Tibial nerve (tissue), 4 donors: ENCODE data around the gene GOLGA7B. TPM values are rescaled to one million over a fixed set of nuclear protein-coding genes. Genes with fewer than 3 reads are reported as not detected.

Experiments
- DNase-seq, 2 donors: peaks; one replicate each; pipeline ENCODE4 v3.0.0-alpha.2; 2019; ENCODE audit warnings: low spot score in 2 of 2
- H3K27ac ChIP-seq, 4 donors: fragments of 200-600 bp; sonication (generic) in 3 of 4; one replicate each; pipeline ENCODE4 v1.5.1; 2017 to 2019; ENCODE audit warnings: mild to moderate bottlenecking in 1 of 4
- H3K27me3 ChIP-seq, 2 donors: fragments of 200-600 bp; sonication (generic) in 1 of 2; one replicate each; pipeline versions ENCODE4 v1.5.1 to v1.6.0; 2017 to 2019
- H3K36me3 ChIP-seq, 3 donors: fragments of 200-600 bp; sonication (generic); one replicate each; pipeline ENCODE4 v1.5.1; 2018 to 2019
- H3K4me1 ChIP-seq, 4 donors: fragments of 200-600 bp; sonication (generic) in 3 of 4; one replicate each; pipeline ENCODE4 v1.5.1; 2017 to 2019
- H3K4me3 ChIP-seq, 4 donors: fragments of 200-600 bp; sonication (generic) in 3 of 4; one replicate each; pipeline ENCODE4 v1.5.1; 2017 to 2019; ENCODE audit warnings: mild to moderate bottlenecking in 1 of 4, moderate library complexity in 1 of 4
- H3K9me3 ChIP-seq, 4 donors: fragments of 200-600 bp; sonication (generic) in 3 of 4; one replicate each; pipeline ENCODE4 v1.5.1; 2017 to 2019
- CTCF ChIP-seq, 5 experiments: fragments of 200-600 bp in 3 of 5; fragments of 450-650 bp in 2 of 5; sonication (generic) in 3 of 5; IDR thresholded peaks; one replicate each; pipeline ENCODE4 v1.5.1; 2016 to 2019; ENCODE audit warnings: antibody characterized with exemption in 5 of 5, mild to moderate bottlenecking in 3 of 5, moderate library complexity in 2 of 5
- EP300 ChIP-seq, 2 donors: sonication (generic); formaldehyde crosslinking; IDR thresholded peaks; one replicate each; pipeline ENCODE4 v1.6.1; 2017; ENCODE audit warnings: antibody characterized with exemption in 2 of 2, mild to moderate bottlenecking in 1 of 2
- POLR2A ChIP-seq, 2 donors: fragments of 450-650 bp; IDR thresholded peaks; one replicate each; pipeline ENCODE4 v1.6.1; 2017; ENCODE audit warnings: antibody characterized with exemption in 2 of 2, mild to moderate bottlenecking in 2 of 2, moderate library complexity in 2 of 2
- WGBS, 2 donors: methylation state at CpG; one replicate each; pipeline ENCODE4 v1.1.5; 2018; 5-methylcytosine and 5-hydroxymethylcytosine counted together
- total RNA-seq, 4 donors: library from RNA; depleted of rRNA; stranded (reverse); fragments of >200 nt; gene quantifications; one replicate each; pipeline ENCODE4 v1.1.0, GENCODE V29; 2016

GOLGA7B gene
- total RNA-seq, 4 donors from 2014 or later = 0.90 to 6.3 (median 4.8) TPM

- H3K27me3 ChIP-seq = no peaks in the 10 kb centered on the region
- no peak overlapping the region for H3K27ac ChIP-seq
- TF ChIP-seq CTCF (IDR thresholded peaks at IDR 0.05) (no peak), POLR2A (IDR thresholded peaks at IDR 0.05) (no peak), EP300 (IDR thresholded peaks at IDR 0.05) (no peak)
- 53 to 55% methylated on average over 6 to 9 of the region's 9 CpGs for WGBS, 2 donors
- H3K9me3 ChIP-seq = no peaks in the 10 kb centered on the region
- no peaks in the 10 kb centered on the region for H3K4me1 ChIP-seq
- H3K36me3 ChIP-seq = no peaks in the 10 kb centered on the region
- H3K4me3 ChIP-seq = no peak overlapping the region
- DNase-seq = no peak
Observed at GRCh38 chr10:97895915-97896314, 46.3 kb downstream of the GOLGA7B start.

- no peaks in the 10 kb centered on the region for H3K36me3 ChIP-seq
- no peaks in the 10 kb centered on the region for H3K27me3 ChIP-seq
- H3K27ac ChIP-seq = no peak overlapping the region
- TF ChIP-seq EP300 (IDR thresholded peaks at IDR 0.05) = no peak
- TF ChIP-seq CTCF (IDR thresholded peaks at IDR 0.05) = no peak
- no peak for TF ChIP-seq POLR2A (IDR thresholded peaks at IDR 0.05)
- WGBS, 2 donors = 91 to 94% methylated on average over 10 to 13 of the region's 13 CpGs
- no peaks in the 10 kb centered on the region for H3K4me1 ChIP-seq
- H3K9me3 ChIP-seq = no peaks in the 10 kb centered on the region
- no peak overlapping the region for H3K4me3 ChIP-seq
- no peak for DNase-seq
Observed at GRCh38 chr10:97896756-97897358, 47.2 kb downstream of the GOLGA7B start.

GRCh38 chr10:97898429-97898828, 48.8 kb downstream of the GOLGA7B start:
- Histone ChIP-seq H3K4me3 (no peak overlapping the region), H3K36me3 (no peaks in the 10 kb centered on the region), H3K4me1 (peaks cover 0 to 3% (median 0%) of the 10 kb centered on the region in 4 donors), H3K27me3 (no peaks in the 10 kb centered on the region), H3K27ac (no peak overlapping the region), H3K9me3 (no peaks in the 10 kb centered on the region)
- WGBS, 2 donors = 10 to 17% methylated on average over 4 of the region's 4 CpGs
- no peak for TF ChIP-seq POLR2A (IDR thresholded peaks at IDR 0.05)
- TF ChIP-seq EP300 (IDR thresholded peaks at IDR 0.05) = no peak
- no peak for TF ChIP-seq CTCF (IDR thresholded peaks at IDR 0.05)
- no peak for DNase-seq

GRCh38 chr10:97901381-97901780, 51.7 kb downstream of the GOLGA7B start:
- H3K27me3 ChIP-seq = no peaks in the 10 kb centered on the region
- H3K4me1 ChIP-seq = peaks cover 0 to 6% (median 0%) of the 10 kb centered on the region in 4 donors
- H3K27ac ChIP-seq = no peak overlapping the region
- no peak for DNase-seq
- TF ChIP-seq POLR2A (IDR thresholded peaks at IDR 0.05) (no peak), CTCF (IDR thresholded peaks at IDR 0.05) (no peak), EP300 (IDR thresholded peaks at IDR 0.05) (no peak)
- no peaks in the 10 kb centered on the region for H3K9me3 ChIP-seq
- WGBS, 2 donors = 87 to 91% methylated on average over 12 of the region's 12 CpGs
- H3K4me3 ChIP-seq = no peak overlapping the region
- H3K36me3 ChIP-seq = no peaks in the 10 kb centered on the region

GRCh38 chr10:97903128-97904017, 53.7 kb downstream of the GOLGA7B start:
- Histone ChIP-seq H3K27ac (no peak overlapping the region), H3K27me3 (no peaks in the 10 kb centered on the region), H3K36me3 (no peaks in the 10 kb centered on the region), H3K9me3 (no peaks in the 10 kb centered on the region), H3K4me1 (peaks cover 0 to 6% (median 0%) of the 10 kb centered on the region in 4 donors), H3K4me3 (no peak overlapping the region)
- TF ChIP-seq POLR2A (IDR thresholded peaks at IDR 0.05) (no peak), EP300 (IDR thresholded peaks at IDR 0.05) (no peak), CTCF (IDR thresholded peaks at IDR 0.05) (no peak)
- WGBS, 2 donors = 55 to 58% methylated on average over 8 to 9 of the region's 9 CpGs
- no peak for DNase-seq
